Activated CD8-positive, alpha-beta T cell treated with anti-CD3 and anti-CD28 coated beads for 36 hours (primary cell): ENCODE results near the gene OSBPL6. TPM values are rescaled to one million over a fixed set of nuclear protein-coding genes. Genes with fewer than 3 reads are reported as not detected.
"Not testable (repeated sequence)": the region's sequence is repeated elsewhere in the genome, so short reads cannot be mapped to it uniquely, and the experiment has no call there.

ENCODE experiments used
- ATAC-seq: fragments of 200-7000 bp; cut with Tn5 transposase; one replicate; pipeline ENCODE4 v1.10.0; 2021; ENCODE audit warnings: mild to moderate bottlenecking, moderate library complexity
- CTCF ChIA-PET: fragments of 350-600 bp; sonication (Branson Sonifier 250); formaldehyde crosslinking; loops from one replicate; lab custom pipeline; 2021; ENCODE audit warnings: antibody characterized with exemption; lab: Charles Lee
- POLR2A ChIA-PET: fragments of 350-600 bp; sonication (Branson Sonifier 250); formaldehyde crosslinking; loops from one replicate; lab custom pipeline; 2021; ENCODE audit warnings: antibody characterized with exemption; lab: Charles Lee
- DNase-seq: peaks from one replicate; pipeline ENCODE4 v3.0.0-alpha.2; 2020
- H3K27ac Mint-ChIP-seq: one replicate; pipeline ENCODE4 v1.8.0; 2021; ENCODE audit warnings: mild to moderate bottlenecking, mixed read lengths
- H3K27me3 Mint-ChIP-seq: one replicate; pipeline ENCODE4 v1.8.0; 2021; ENCODE audit warnings: mixed read lengths
- H3K36me3 Mint-ChIP-seq: one replicate; pipeline ENCODE4 v1.8.0; 2021; ENCODE audit warnings: low read depth, mixed read lengths
- H3K4me1 Mint-ChIP-seq: one replicate; pipeline ENCODE4 v1.8.0; 2021; ENCODE audit warnings: low read depth, mixed read lengths
- H3K4me3 Mint-ChIP-seq: one replicate; pipeline ENCODE4 v1.8.0; 2021; ENCODE audit warnings: mild to moderate bottlenecking, moderate library complexity, mixed read lengths
- H3K9me3 Mint-ChIP-seq: one replicate; pipeline ENCODE4 v1.8.0; 2021; ENCODE audit warnings: mixed read lengths
- CTCF ChIP-seq: fragments of 200-600 bp; IDR thresholded peaks from one replicate; pipeline ENCODE4 v1.8.0; 2022; ENCODE audit warnings: antibody characterized with exemption, mild to moderate bottlenecking
- intact Hi-C: fragments of 100-400 bp; cut with micrococcal nuclease; formaldehyde crosslinking; loops from one replicate; pipeline ENCODE4 v1.10.0; 2022
- total RNA-seq, 2 experiments: library from RNA; stranded (reverse); gene quantifications; one replicate each; pipeline ENCODE4 v1.2.3, GENCODE V29; 2021

OSBPL6 gene
- total RNA-seq, 2 experiments from 2014 or later: 2.5 to 4.0 TPM

- DNase-seq: no peak
- no peak for TF ChIP-seq CTCF
- Mint-ChIP-seq H3K27ac (no peak overlapping the region), H3K27me3 (peaks cover 12% of the 10 kb centered on the region), H3K36me3 (no peaks in the 10 kb centered on the region), H3K4me1 (no peaks in the 10 kb centered on the region), H3K9me3 (no peaks in the 10 kb centered on the region), H3K4me3 (no peak overlapping the region)
- intact Hi-C loops: no loop called here
- CTCF ChIA-PET: no interaction called here
- ATAC-seq: no peak
- POLR2A ChIA-PET: no interaction called here
Observed at GRCh38 chr2:178163911-178164310, 30.4 kb upstream of the OSBPL6 start.

- Mint-ChIP-seq H3K4me1 (no peaks in the 10 kb centered on the region), H3K9me3 (no peaks in the 10 kb centered on the region), H3K27ac (no peak overlapping the region), H3K4me3 (no peak overlapping the region), H3K27me3 (peaks cover 11% of the 10 kb centered on the region), H3K36me3 (no peaks in the 10 kb centered on the region)
- no peak for ATAC-seq
- DNase-seq: no peak
- ChIA-PET CTCF (no interaction called here), POLR2A (no interaction called here)
- no peak for TF ChIP-seq CTCF
- intact Hi-C loops: no loop called here
Observed at GRCh38 chr2:178173657-178174056, 20.7 kb upstream of the OSBPL6 start.

- ATAC-seq: no peak
- peaks cover 11% of the 10 kb centered on the region for H3K27me3 Mint-ChIP-seq
- no peak overlapping the region for H3K27ac Mint-ChIP-seq
- no peaks in the 10 kb centered on the region for H3K4me1 Mint-ChIP-seq
- ChIA-PET CTCF (no interaction called here), POLR2A (no interaction called here)
- H3K9me3 Mint-ChIP-seq: no peaks in the 10 kb centered on the region
- H3K36me3 Mint-ChIP-seq: no peaks in the 10 kb centered on the region
- intact Hi-C loops: no loop called here
- no peak for TF ChIP-seq CTCF
- H3K4me3 Mint-ChIP-seq: no peak overlapping the region
- DNase-seq: no peak
Observed at GRCh38 chr2:178177066-178177679, 17.1 kb upstream of the OSBPL6 start.

- H3K27ac Mint-ChIP-seq, H3K9me3 Mint-ChIP-seq, ATAC-seq, POLR2A ChIA-PET, H3K36me3 Mint-ChIP-seq, intact Hi-C loops, DNase-seq, H3K4me1 Mint-ChIP-seq, H3K4me3 Mint-ChIP-seq, CTCF ChIA-PET: not testable (repeated sequence)
- peaks cover 14% of the 10 kb centered on the region for H3K27me3 Mint-ChIP-seq
Observed at GRCh38 chr2:178180648-178181047, 13.7 kb upstream of the OSBPL6 start.

- CTCF ChIA-PET: interaction anchor here (0.9 kb wide), 1 partner anchor 76 kb away, joined by 3 read pairs; the partner anchor contains the start of gene RBM45
- Mint-ChIP-seq H3K4me1 (peaks cover 2% of the 10 kb centered on the region), H3K36me3 (no peaks in the 10 kb centered on the region), H3K4me3 (no peak overlapping the region), H3K27me3 (peaks cover 37% of the 10 kb centered on the region), H3K27ac (no peak overlapping the region), H3K9me3 (no peaks in the 10 kb centered on the region)
- POLR2A ChIA-PET: no interaction called here
- ATAC-seq (no peak), DNase-seq (no peak)
- intact Hi-C loops: no loop called here
- TF ChIP-seq CTCF: no peak
Observed at GRCh38 chr2:178187861-178188260, 6.5 kb upstream of the OSBPL6 start.
